ENCODE data around the gene ADARB2.

Gene ADARB2

DNA sequence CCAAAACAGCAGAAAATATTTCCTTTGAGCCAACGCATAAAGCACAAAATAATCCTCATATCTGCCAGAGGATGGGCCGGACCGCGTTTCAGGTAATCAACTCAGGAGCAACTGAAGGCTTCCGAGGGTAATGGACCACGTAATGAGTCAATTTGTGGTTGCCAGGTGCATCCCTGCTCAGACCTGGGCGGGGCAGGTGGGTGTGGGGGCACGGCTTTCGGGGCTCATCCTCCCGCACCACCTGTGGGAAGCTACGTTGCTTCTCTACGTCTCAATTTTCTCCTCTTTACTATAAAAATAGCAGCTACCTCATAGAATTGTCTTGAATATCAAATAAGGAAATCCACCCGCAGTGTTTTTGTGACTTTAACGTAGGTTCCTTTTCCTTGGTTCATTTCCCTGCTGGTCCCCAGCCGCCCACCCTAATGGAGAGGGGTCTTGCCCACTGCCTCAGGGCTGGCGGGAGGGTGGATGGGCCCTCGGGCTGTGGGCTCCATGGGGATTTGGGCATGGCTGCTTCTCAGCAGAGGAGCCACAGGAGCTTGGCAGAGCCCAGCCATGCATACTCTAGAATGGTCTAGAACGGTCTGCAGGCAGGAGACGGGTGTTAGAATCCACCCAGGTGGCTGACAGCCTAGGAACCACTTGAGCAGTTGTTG lies 324.7 kb downstream of the ADARB2 start:
- TF ChIP-seq, protein P1, sequence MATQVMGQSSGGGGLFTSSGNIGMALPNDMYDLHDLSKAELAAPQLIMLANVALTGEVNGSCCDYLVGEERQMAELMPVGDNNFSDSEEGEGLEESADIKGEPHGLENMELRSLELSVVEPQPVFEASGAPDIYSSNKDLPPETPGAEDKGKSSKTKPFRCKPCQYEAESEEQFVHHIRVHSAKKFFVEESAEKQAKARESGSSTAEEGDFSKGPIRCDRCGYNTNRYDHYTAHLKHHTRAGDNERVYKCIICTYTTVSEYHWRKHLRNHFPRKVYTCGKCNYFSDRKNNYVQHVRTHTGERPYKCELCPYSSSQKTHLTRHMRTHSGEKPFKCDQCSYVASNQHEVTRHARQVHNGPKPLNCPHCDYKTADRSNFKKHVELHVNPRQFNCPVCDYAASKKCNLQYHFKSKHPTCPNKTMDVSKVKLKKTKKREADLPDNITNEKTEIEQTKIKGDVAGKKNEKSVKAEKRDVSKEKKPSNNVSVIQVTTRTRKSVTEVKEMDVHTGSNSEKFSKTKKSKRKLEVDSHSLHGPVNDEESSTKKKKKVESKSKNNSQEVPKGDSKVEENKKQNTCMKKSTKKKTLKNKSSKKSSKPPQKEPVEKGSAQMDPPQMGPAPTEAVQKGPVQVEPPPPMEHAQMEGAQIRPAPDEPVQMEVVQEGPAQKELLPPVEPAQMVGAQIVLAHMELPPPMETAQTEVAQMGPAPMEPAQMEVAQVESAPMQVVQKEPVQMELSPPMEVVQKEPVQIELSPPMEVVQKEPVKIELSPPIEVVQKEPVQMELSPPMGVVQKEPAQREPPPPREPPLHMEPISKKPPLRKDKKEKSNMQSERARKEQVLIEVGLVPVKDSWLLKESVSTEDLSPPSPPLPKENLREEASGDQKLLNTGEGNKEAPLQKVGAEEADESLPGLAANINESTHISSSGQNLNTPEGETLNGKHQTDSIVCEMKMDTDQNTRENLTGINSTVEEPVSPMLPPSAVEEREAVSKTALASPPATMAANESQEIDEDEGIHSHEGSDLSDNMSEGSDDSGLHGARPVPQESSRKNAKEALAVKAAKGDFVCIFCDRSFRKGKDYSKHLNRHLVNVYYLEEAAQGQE (IDR thresholded peaks at IDR 0.05; ENCODE audit: low read depth), result no peak
- no peak for TF ChIP-seq CREB1 (IDR thresholded peaks at IDR 0.05; ENCODE audit: low read depth)
- TF ChIP-seq CEBPB (IDR thresholded peaks at IDR 0.05), result no peak
- TF ChIP-seq TEAD4 (IDR thresholded peaks at IDR 0.05), result no peak
- TF ChIP-seq FOXM1 (IDR thresholded peaks at IDR 0.05; ENCODE audit: borderline replicate concordance, low read depth), result no peak

- TF ChIP-seq EP300 (IDR thresholded peaks at IDR 0.05; ENCODE audit: borderline replicate concordance) (no peak), CREB1 (IDR thresholded peaks at IDR 0.05; ENCODE audit: low read depth) (no peak), NFIC (IDR thresholded peaks at IDR 0.05) (no peak), YY1 (IDR thresholded peaks at IDR 0.05; ENCODE audit: low read depth) (no peak), TAF1 (IDR thresholded peaks at IDR 0.05; ENCODE audit: low read depth) (no peak), USF1 (IDR thresholded peaks at IDR 0.05) (no peak), EGR1 (IDR thresholded peaks at IDR 0.05) (no peak), ZBTB7A (IDR thresholded peaks at IDR 0.05; ENCODE audit: low read depth) (no peak), FOXM1 (IDR thresholded peaks at IDR 0.05; ENCODE audit: borderline replicate concordance, low read depth) (no peak), CEBPB (IDR thresholded peaks at IDR 0.05) (no peak), TCF12 (IDR thresholded peaks at IDR 0.05; ENCODE audit: low read depth) (no peak), MAX (IDR thresholded peaks at IDR 0.05) (no peak), TEAD4 (IDR thresholded peaks at IDR 0.05) (no peak), RAD21 (IDR thresholded peaks at IDR 0.05; ENCODE audit: low read depth) (no peak)
- TF ChIP-seq, protein P1 (IDR thresholded peaks at IDR 0.05; ENCODE audit: low read depth), result no peak
Measured at GRCh38 chr10:1411956-1412355, 325.4 kb downstream of the ADARB2 start.

DNA sequence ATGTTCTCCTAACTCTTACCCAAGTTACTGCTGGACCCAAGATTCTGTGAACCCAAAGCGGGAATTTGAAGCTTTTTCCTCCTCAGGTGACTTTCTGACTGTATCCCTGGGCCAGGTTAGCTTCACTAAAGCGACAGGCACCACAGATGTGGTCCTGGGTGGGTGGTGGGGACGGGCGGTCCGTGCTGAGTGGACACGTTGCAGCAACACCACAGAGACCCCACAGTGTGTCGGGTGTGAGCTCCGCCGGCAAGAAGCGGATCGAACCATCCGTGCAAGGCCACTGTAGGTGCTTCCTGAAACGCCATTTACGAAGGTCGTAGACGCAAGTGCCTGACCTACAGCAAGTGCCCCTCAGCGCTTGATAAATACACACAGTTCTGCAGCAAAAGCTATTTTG lies 325.9 kb downstream of the ADARB2 start:
- TF ChIP-seq, protein P1 (IDR thresholded peaks at IDR 0.05; ENCODE audit: low read depth), result no peak
- TF ChIP-seq EGR1 (IDR thresholded peaks at IDR 0.05) (no peak), RAD21 (IDR thresholded peaks at IDR 0.05; ENCODE audit: low read depth) (no peak), ZBTB7A (IDR thresholded peaks at IDR 0.05; ENCODE audit: low read depth) (no peak), YY1 (IDR thresholded peaks at IDR 0.05; ENCODE audit: low read depth) (no peak), MAX (IDR thresholded peaks at IDR 0.05) (no peak), CREB1 (IDR thresholded peaks at IDR 0.05; ENCODE audit: low read depth) (no peak), NFIC (IDR thresholded peaks at IDR 0.05) (no peak), EP300 (IDR thresholded peaks at IDR 0.05; ENCODE audit: borderline replicate concordance) (no peak), USF1 (IDR thresholded peaks at IDR 0.05) (no peak), TCF12 (IDR thresholded peaks at IDR 0.05; ENCODE audit: low read depth) (no peak), CEBPB (IDR thresholded peaks at IDR 0.05) (no peak), TEAD4 (IDR thresholded peaks at IDR 0.05) (no peak), TAF1 (IDR thresholded peaks at IDR 0.05; ENCODE audit: low read depth) (no peak)

DNA sequence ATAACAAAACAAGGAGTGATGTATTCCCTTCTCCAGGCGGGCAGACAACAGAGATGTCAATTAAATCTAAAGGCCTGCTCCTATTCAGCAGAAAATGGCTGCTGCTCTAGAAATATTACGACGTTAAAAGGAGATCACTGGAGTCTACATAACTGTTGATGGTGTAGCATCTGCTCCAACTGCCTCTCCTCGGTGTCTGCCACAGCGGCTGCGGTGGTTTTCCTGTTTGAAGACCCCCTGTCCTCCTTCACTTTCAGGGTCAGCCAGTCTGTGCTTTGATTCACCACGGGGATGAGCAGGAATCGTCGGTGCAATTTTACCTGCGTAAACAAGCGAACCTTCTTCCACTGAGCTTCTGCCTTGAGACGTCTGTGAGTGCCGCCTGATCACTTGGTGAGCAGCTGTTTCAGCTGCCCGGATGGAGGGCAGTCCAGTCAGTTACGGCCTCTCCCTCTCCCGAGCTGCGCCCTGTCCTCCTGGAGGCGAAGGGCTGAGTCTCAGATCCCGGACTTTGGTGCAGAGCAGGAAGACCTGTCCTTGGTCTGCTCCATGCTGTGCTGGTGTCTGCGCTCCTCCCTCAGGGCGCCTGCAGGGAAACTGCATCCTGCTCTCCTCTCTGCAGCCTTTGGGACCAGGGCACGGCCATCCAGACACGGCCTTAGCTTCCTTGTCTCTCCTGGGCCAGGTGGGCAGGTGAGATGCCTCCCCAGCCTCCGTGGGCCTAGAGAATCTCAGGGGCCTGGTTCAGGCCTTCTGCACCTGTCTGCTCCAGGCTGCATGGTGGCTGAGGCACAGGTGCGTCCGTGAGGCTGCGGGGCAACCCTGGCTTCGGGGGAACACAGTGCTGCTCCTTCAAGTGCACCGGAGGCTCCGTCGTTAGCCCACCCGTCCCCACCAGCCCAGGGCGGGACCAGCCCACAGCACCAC lies 326.6 kb downstream of the ADARB2 start:
- TF ChIP-seq CEBPB (IDR thresholded peaks at IDR 0.05), result no peak
- TF ChIP-seq TEAD4 (IDR thresholded peaks at IDR 0.05), result no peak
- TF ChIP-seq ZBTB7A (IDR thresholded peaks at IDR 0.05; ENCODE audit: low read depth), result no peak
- TF ChIP-seq RAD21 (IDR thresholded peaks at IDR 0.05; ENCODE audit: low read depth), result no peak
- TF ChIP-seq USF1 (IDR thresholded peaks at IDR 0.05), result no peak

Data from Ishikawa (cell line).